C4-2B (cell line): ENCODE results near the gene ELOVL6.

Source experiments
- CTCF ChIP-seq: fragments of 450-650 bp; conservative IDR thresholded peaks from 2 replicates; pipeline ENCODE4 v1.5.1; 2017; ENCODE audit warnings: mild to moderate bottlenecking
- ZFX ChIP-seq: fragments of 450-650 bp; IDR thresholded peaks from 2 replicates; pipeline ENCODE4 v1.6.1; 2017

DNA sequence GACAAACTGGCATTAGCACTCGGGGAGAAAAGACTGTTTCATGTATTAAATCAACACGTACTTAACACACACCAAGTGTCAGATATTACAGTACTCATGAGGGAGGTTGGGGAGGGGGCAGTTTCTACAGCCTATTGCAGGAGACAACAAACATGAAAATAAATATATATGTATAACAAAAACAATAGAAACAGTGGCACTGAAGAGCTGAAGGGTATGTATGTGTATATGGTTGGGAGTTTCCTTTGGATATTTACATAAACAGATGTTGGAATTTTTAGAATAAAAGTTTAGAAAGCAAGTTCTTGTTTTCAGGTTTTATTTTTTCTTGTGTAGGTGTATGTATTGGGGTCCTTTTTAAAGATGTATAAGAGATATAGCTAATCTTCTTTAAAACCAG is 133.5 kb downstream of the ELOVL6 start:
- TF ChIP-seq CTCF = no peak
- TF ChIP-seq ZFX = no peak
